ENCODE results near the gene FLRT1. TPM values are rescaled to one million over a fixed set of nuclear protein-coding genes. Genes with fewer than 3 reads are reported as not detected.

FLRT1 gene
- total RNA-seq, 4 donors from 2014 or later: 0.32 to 1.4 (median 0.90) TPM

GRCh38 chr11:64060263-64060860, 24.6 kb downstream of the FLRT1 start:
- in situ Hi-C loops (cut with MboI; ENCODE audit: low pct_ligation_motif_present in 1 of 4, low pct_unique_long_range_greater_than_20kb in 1 of 4, low sequenced_read_pairs in 3 of 4): no loop called here
- DNase-seq: no peak
- H3K4me1 ChIP-seq: peaks cover 0 to 14% (median 10%) of the 10 kb centered on the region in 4 donors
- no peak overlapping the region for H3K27ac ChIP-seq
- H3K4me3 ChIP-seq: peak overlapping the region in 3 of 4 donors; percentile 15 to 39 (median 27)
- H3K36me3 ChIP-seq: no peaks in the 10 kb centered on the region
- peaks cover 19% of the 10 kb centered on the region for H3K27me3 ChIP-seq
- 34 to 43% methylated on average over 7 to 30 of the region's 35 CpGs for WGBS, 2 donors (ENCODE audit: low coverage in 1 of 2)
- no peaks in the 10 kb centered on the region for H3K9me3 ChIP-seq
- TF ChIP-seq POLR2A (IDR thresholded peaks at IDR 0.05): no peak
- no peak for TF ChIP-seq CTCF (IDR thresholded peaks at IDR 0.05)
- TF ChIP-seq EP300 (IDR thresholded peaks at IDR 0.05; ENCODE audit: low read depth): no peak
- TF ChIP-seq POLR2AphosphoS5 (IDR thresholded peaks at IDR 0.05): no peak
- intact Hi-C loops (cut with DNase I; ENCODE audit: low total_unique reads): no loop called here

GRCh38 chr11:64060861-64061444, 25.2 kb downstream of the FLRT1 start:
- no peaks in the 10 kb centered on the region for H3K36me3 ChIP-seq
- TF ChIP-seq EP300 (IDR thresholded peaks at IDR 0.05; ENCODE audit: low read depth): no peak
- TF ChIP-seq POLR2AphosphoS5 (IDR thresholded peaks at IDR 0.05): no peak
- no peak for TF ChIP-seq POLR2A (IDR thresholded peaks at IDR 0.05)
- no peak for TF ChIP-seq CTCF (IDR thresholded peaks at IDR 0.05)
- H3K27me3 ChIP-seq: peaks cover 19% of the 10 kb centered on the region
- intact Hi-C loops (cut with DNase I; ENCODE audit: low total_unique reads) (no loop called here), in situ Hi-C loops (cut with MboI; ENCODE audit: low pct_ligation_motif_present in 1 of 4, low pct_unique_long_range_greater_than_20kb in 1 of 4, low sequenced_read_pairs in 3 of 4) (no loop called here)
- peaks cover 0 to 14% (median 10%) of the 10 kb centered on the region in 4 donors for H3K4me1 ChIP-seq
- 10% methylated on average over 40 of the region's 42 CpGs; no CpG with 5 or more reads in 1 of the 2 donors for WGBS, 2 donors (ENCODE audit: low coverage in 1 of 2)
- H3K9me3 ChIP-seq: no peaks in the 10 kb centered on the region
- no peak overlapping the region for H3K27ac ChIP-seq
- H3K4me3 ChIP-seq: peak overlapping the region in 3 of 4 donors; percentile 15 to 39 (median 27)
- peak; percentile 29 for DNase-seq

- TF ChIP-seq POLR2AphosphoS5 (IDR thresholded peaks at IDR 0.05) (no peak), POLR2A (IDR thresholded peaks at IDR 0.05) (no peak), CTCF (IDR thresholded peaks at IDR 0.05) (no peak), EP300 (IDR thresholded peaks at IDR 0.05; ENCODE audit: low read depth) (no peak)
- H3K36me3 ChIP-seq: no peaks in the 10 kb centered on the region
- no peaks in the 10 kb centered on the region for H3K9me3 ChIP-seq
- peaks cover 19% of the 10 kb centered on the region for H3K27me3 ChIP-seq
- in situ Hi-C loops (cut with MboI; ENCODE audit: low pct_ligation_motif_present in 1 of 4, low pct_unique_long_range_greater_than_20kb in 1 of 4, low sequenced_read_pairs in 3 of 4): no loop called here
- no peak overlapping the region for H3K27ac ChIP-seq
- peaks cover 0 to 12% (median 10%) of the 10 kb centered on the region in 4 donors for H3K4me1 ChIP-seq
- H3K4me3 ChIP-seq: no peak overlapping the region
- whole genome bisulfite sequencing, 2 donors (ENCODE audit: low coverage in 1 of 2): 94% methylated on average over 16 of the region's 16 CpGs; no CpG with 5 or more reads in 1 of the 2 donors
- intact Hi-C loops (cut with DNase I; ENCODE audit: low total_unique reads): no loop called here
- no peak for DNase-seq
Observed at GRCh38 chr11:64062185-64063039, 26.7 kb downstream of the FLRT1 start.

- Histone ChIP-seq H3K36me3 (no peaks in the 10 kb centered on the region), H3K9me3 (no peaks in the 10 kb centered on the region), H3K27ac (no peak overlapping the region), H3K4me3 (no peak overlapping the region), H3K27me3 (peaks cover 19% of the 10 kb centered on the region), H3K4me1 (peaks cover 0 to 12% (median 10%) of the 10 kb centered on the region in 4 donors)
- WGBS, 2 donors (ENCODE audit: low coverage in 1 of 2): 60 to 92% methylated on average over 2 to 13 of the region's 13 CpGs
- no peak for DNase-seq
- no peak for TF ChIP-seq CTCF (IDR thresholded peaks at IDR 0.05)
- TF ChIP-seq POLR2AphosphoS5 (IDR thresholded peaks at IDR 0.05): no peak
- TF ChIP-seq POLR2A (IDR thresholded peaks at IDR 0.05): no peak
- TF ChIP-seq EP300 (IDR thresholded peaks at IDR 0.05; ENCODE audit: low read depth): no peak
- intact Hi-C loops (cut with DNase I; ENCODE audit: low total_unique reads) (no loop called here), in situ Hi-C loops (cut with MboI; ENCODE audit: low pct_ligation_motif_present in 1 of 4, low pct_unique_long_range_greater_than_20kb in 1 of 4, low sequenced_read_pairs in 3 of 4) (no loop called here)
Observed at GRCh38 chr11:64063777-64064176, 28.0 kb downstream of the FLRT1 start.
